GM11168 (cell line): ENCODE results near the gene PMPCA.

Source experiments
- in situ Hi-C: fragments of 300-500 bp; cut with MboI; formaldehyde crosslinking; loops from one replicate; pipeline ENCODE4 v1.12.0; 2022; ENCODE audit warnings: low sequenced_read_pairs; ENCODE audit not compliant: unreplicated experiment

PMPCA gene

DNA sequence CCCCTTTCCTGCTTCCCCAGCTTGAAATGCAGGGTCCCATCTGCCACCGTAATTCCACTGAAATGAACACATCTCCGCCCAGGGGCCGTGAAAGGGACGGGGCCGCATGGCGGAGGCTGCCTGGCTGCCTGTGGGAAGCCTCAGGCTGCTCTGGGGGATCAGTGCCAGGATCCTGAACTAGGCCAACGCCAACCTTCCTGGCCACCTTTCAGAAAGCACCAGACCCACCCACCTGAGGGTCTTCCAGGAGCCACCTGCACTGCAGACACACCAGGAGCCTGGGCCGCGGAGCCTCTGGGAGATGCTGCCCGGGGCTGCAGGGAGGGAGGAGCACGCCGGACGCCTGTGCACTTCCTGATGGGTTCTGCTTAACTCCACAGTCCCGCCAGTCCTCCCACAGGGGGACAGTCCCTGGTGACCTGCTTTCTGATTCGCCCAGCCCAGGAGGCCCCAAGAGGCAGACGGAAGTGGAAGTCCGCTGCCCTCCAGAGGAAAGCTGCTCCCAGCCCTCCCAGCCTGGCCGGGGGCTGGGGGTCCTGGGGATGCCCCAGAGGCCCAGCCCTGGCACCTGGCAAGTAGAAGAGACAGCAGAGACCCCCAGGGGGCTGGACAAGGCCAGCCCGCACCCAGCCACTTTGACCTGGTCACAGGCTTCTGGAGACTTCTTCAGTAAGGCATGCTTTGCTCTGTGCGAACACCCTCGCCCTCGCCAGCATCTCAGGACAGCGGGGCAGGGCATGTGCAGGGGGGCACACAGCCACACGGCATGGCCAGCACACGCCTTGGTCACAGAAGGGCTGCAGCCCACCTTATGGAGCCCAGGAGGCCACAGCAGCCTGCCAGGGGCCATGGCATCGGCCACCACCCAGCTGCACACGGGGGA, 36.9 kb upstream of the PMPCA start, which contains the start of gene CARD9:
Gene CARD9, minus strand, starts transcription at position 370 of the 883 bp plus-strand sequence. CDS start 1,591 bp downstream, outside the sequence.
- in situ Hi-C loops, result no loop called here

DNA sequence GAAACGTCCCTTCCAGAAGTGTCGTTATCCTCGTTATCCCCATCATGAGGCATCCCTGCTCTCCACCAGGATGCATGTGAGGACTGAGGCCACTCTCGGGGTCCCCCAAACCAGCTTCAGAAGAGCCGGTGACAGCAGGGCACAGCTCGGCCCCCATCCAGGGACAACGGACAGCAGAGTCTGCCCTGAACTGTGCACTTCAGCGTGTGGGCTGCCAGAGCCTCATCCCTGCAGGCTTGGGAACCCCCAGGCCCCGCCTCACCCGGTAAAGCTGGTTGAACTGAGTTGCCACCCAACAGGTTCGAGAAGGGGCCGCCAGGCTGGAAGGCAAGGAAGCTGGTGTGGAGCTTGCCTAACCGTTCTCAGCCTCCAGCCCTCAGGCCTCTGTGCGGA, 36.3 kb upstream of the PMPCA start:
- in situ Hi-C loops, result no loop called here

DNA sequence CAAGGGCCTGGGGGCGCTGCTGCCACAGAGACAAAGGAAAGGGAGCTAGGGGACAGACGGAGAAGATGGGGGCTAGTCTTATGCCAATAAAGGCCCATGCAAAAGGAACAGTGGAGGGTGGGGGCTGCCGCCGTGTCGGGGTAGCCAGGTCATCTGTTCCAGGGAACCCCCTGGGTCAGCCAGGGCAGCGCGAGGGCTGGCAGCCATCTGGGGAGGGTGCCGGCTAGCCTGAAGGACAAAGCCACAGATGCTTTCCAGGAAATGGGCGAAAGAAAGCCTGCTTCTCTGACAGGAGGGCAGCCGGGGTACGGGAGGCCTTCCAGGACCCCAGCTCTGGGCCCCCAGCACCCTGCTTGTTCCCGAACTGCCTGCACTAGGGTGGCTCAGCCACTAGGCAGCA, 35.4 kb upstream of the PMPCA start:
- in situ Hi-C loops, result no loop called here

DNA sequence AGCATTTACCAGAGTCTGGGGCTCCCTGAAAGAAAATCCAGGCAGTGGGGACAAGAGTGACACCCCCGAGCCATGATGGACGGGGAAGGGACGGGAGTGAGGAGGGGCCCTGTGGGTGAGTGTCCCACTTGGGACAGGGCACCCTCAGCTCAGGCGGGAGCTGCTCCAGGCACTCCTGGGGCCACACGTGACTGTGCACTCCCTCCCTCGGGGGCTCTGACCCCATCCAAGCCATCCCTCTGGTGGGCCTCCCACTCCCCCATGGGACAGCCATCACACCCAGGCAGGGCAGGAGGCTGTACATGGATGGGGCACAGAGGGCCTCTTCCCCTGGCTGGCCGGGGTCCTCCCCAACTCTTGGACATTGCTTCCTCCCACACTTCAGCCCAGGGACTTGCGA, 34.0 kb upstream of the PMPCA start:
- in situ Hi-C loops, result no loop called here

DNA sequence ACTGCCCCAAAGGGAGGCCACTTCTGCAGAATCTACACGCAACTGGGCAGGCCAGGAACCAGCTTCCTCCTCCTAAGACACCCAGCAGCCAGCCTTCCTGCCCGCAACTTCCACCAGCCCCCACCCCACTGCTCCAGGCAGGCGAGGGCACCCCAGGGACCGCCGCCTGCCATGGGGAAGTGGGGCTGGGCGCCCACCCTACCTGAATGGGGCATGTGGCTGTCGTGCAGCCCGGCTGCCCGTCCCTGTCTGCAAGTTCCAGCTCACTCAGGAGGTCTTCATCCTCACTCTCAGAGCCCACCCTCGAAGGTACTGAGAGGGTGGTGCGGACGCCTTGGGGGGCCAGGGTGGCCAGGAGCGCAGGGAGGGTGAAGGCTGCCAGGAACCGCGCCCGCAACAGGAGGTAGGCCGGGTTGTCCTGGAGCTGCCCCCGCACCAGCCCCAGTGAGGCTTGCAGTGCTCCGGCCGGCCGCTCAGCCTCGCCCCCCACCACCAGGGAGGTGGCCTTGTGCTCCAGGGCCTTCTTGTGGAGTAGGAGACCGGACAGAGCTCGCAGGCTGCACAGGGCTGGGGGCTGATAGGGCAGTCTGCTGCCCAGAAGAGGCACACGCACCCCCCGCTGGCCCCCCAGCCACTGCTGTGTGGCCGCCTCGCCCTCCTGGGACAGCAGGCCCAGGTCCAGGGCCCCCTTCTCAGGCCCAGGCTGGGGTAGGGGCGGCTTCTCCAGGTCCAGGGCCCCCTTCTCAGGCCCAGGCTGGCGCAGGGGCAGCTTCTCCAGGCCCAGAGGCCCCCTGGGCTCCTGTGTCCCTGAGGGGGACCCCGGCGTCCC, 32.9 kb upstream of the PMPCA start:
- in situ Hi-C loops, result no loop called here

DNA sequence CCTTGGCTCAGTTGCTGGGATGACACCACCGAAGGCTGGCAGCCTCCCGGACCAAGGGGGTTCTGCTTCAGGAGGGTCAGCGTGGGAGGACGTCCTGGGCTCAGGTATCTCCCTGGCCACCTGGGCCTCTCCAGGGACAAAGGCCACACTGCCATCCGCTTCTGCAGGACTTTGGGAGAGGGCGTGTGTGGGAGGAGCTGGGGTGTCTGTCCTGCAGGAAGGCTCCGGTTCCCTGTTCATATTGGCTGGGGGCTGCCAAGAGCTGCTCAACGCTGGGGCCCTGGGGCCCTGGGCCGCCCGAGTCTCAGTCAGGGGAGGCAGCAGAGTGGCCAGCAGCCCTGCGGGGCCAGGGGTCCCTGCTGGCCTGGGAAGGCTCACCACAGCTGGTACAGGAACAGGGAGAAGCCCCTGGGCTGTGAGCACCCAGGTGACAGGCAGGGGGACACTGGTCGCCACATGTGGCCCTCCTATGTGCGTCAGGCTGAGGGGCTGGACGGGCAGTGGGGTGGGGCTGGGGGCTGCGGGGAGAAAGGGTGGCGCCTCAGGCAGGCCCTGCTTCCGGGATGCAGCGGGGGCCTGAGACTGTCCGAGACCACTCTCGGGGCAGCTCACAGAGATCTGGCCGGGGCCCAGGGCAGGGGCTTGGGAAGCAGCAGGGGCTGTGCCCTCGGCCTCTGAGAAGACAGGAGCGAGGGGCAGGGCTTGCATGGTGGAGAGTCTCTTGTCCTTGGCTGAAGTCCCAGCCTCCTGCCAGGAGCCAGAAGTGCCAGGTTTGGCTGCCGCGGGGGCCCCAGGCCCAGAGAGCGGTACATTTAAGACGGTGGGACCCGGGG, 32.1 kb upstream of the PMPCA start:
- in situ Hi-C loops, result no loop called here

DNA sequence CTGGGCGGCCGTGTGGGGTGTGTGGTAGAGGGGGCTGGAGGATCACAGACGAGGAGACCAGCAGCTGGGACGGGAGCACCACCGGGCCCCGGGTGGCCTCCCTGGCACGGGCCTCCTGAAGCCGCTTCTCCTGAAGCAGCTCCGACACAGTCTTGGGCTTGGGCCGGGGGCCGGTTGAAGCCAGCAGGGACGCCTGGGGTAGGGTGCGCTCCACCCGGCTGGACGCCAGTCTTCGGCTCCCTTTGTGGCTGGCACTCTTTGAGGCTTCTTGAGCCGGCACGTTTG, 31.5 kb upstream of the PMPCA start:
- in situ Hi-C loops, result no loop called here

DNA sequence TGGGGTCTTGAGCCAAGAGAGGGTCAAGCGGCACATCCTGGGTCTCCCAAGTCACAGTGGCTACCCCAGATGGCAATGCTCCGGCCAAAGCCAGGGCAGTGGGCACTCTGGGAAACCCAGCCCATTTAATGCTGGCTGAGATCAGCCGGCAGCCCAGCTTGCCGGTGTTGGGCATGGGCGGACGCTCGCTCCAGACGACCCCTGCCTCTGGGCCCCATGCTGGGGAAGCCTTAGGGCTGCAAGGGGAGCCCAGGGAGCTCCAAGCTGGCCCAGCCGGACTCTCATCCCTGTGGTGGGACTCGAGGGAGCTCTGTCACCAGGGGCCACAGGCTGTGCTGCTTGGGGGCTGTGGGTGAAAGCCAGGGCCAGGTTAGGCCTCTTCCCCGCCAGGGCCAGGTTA, 31.1 kb upstream of the PMPCA start:
- in situ Hi-C loops, result no loop called here

DNA sequence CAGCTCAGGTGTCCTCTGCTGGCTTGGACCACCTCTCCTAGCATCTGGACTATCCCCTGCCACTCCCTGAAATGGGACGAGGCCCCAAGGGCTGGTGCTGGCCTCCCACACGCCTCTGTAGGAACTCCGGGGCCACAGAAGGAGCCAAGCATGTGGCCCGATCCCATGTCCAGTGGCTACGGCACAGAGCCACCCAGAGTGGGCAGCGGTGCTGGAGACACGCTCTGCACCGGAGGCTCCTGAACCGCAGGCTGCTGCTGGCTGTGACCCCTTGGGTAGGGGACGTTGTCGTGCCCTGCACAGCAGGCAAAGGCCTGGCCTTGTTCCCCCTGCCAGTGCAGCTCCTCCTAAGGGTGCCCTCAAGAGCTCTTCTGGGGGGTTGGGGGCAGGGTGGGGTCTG, 30.6 kb upstream of the PMPCA start:
- in situ Hi-C loops, result no loop called here

DNA sequence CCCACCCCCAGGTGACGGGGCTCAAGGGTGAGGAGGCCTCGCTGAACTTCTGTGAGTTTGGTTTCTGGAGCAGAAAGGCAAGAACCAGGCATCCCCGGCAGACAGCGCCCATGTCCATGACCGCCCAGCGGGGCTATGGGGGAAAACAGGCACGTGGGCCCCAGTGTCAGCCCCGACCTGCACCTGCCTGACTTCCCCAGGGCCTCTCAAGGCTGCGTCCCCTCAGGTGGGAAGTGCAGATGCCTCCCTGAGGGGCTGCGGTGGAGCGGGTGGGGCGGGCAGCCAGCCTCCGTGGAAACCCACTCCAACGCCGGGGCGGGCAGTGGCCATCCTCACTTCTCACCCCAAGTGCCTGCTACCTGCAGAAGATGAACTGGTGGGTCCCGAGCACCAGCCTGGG, 30.1 kb upstream of the PMPCA start:
- in situ Hi-C loops, result no loop called here

DNA sequence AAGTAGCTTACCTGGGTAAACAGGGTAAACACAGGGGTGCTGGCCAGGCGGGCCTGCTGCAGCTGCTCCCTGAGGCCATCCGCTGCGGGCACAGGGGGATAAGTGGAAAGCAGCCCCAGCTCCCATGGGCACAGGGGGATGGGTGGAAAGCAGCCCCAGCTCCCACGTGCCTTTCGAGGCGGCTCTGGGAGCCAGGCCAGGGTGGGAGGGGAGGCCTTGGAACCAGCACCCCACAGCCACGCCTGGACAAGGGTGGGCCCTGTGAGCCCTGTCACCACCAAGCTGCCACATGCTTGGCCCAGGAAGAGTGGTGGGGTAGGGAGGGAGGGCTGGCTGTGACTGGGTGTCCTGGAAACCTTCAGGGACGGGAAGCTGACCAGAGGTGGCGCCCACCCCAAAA, 29.1 kb upstream of the PMPCA start:
- in situ Hi-C loops, result no loop called here

DNA sequence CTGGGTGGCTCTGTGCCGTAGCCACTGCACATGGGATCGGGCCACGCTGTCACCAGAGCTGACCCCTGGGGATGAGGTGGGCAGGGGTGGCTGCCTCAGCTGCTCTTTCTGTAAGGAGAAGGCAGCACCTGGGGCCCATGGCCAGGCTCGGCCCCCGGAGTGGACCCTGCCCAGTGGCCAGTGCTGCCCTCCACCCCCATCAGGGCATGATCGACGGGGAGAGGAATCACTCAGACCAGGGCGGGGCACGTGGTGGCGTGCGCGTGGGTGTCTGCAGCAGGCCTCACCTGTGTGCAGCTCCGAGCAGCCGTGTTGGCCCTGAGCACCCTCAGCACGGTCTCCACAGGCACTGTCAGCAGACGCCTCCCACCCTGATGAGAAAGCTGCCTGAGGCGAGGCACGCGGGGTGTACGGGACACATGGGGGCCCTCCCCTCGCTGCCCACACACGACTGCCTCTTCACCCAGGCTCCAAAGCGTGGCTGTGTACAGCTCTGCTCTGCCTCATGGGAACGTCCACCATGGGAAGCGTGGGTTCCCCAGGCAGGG, 28.4 kb upstream of the PMPCA start:
- in situ Hi-C loops, result no loop called here

DNA sequence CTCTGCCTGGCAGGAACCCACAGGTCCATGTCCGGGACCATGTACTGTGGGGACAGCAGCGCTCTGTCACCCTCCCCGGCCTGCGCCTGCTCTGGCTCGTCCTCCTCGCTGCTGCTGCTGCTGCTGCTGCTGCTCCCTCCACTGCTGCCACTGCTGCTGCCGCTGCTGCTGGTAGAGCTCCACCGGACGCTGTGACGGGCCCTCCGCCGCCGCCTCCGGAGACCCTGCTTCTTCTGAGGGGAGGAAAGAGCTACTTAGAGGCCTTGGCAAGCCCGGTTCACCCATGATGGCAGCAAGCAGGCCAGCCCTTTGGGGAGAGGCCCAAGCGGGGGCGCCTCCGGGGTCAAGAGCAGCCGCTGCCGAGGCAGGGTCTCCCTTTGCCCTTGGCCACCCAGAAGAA, 27.0 kb upstream of the PMPCA start:
- in situ Hi-C loops, result no loop called here

DNA sequence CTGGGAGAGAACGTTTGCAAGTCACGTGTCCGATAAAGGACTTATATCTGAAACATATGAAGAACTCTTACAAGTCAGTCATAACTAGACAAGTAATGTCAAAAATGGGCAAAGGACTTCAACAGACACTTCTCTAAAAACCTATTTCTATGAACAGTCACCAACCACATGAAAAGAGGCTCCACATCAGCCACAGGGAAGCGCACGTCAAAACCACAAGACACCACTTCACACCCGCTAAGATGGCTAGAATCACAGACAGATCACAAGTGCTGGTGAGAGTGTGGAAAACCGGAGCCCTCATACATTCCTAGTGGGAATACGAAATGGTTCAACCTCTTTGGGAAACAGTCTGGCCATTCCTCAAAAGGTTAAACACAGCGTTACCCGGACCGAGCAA, 25.4 kb upstream of the PMPCA start:
- in situ Hi-C loops, result no loop called here

DNA sequence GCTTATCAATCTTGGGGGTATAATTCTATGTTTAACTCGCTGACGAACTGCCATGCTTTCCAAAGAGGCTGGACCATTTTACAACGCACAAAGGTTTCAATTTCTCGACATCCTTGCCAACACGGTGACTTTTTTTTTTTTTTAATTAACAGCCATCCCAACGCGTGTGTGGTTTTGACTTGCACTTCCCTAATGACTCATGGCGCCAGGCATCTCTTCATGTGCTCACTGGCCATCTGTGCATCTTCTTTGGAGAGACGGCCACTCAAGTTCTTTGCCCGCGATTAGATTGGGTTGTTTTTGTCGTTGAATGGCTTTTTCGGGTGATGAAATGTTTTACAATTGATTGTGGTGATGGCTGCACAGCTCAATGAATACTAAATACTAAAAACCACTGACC, 24.4 kb upstream of the PMPCA start:
- in situ Hi-C loops, result no loop called here

DNA sequence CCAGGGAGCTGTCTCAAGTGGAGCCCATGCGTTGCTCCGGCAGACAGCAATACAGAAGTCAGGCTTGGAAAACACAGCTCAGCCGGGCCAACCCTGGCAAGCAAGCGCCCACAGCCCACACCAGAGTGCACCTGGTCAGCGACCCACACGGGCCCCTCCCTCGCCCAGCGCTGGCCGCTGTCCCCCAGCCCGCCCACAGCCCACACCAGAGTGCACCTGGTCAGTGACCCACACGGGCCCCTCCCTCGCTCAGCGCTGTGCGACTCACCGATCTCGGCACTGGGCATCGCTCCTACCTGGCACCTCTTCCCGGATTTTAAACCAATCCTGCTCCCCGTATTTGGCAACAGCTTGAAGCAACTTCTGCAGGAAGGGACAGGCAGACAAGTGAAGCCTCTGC, 23.2 kb upstream of the PMPCA start:
- in situ Hi-C loops, result no loop called here

DNA sequence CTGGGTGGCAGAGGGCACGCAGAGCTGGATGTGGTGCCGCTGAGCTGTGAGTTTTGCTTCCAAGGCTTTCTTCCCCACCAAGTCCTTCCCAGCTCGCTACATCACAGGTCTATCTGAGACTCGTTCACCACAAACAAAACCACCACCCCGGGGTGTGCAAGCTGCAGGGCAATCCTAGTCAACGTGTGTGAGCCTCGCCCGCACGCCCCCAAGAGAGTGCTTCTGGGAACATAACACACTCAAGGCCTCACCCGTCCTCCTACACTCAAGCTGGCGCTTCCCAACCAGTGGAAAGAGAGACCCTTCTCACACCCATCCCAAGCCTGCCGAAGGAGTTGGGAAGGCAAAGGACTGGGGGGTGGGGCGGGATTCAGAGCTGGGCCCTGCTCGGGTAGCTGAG, 21.1 kb upstream of the PMPCA start:
- in situ Hi-C loops, result no loop called here

DNA sequence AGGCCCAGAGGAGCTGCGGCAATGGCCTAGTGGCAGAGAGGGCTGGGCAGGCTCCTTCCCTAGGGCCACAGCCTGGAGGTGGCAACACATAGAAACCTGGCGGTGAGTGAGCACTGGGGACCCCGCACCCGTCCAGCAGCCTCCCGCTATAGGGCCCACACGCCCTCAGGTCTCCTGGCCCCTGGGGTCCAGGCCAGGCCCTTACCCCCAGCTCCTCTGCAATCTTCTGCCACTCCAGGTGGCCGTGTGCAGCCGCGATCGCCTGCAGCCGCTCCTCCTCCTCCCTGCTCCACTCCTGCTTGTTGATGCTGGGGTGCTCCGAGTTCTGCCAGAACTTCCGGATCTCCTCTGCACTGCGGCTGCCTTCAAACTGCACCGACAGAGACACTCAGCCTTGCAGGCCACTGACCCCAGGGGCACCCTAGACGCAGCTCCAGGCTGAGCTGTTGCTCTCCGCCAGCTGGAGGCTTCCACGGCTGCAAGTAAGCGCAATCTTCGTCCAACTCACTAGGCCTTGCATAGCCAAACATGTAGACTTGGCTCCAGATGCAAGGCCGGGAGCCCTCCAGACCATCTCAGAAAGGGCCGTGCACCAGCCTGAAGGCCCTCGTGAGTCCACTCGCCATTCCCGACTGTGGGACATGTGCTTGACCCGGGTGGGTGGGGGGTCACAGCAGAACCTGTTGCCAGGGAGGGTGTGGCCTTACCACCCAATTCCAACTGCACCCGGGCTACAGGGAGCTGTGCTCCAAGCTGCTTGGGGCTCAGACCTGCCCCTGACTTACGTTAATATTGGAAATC, 18.5 kb upstream of the PMPCA start:
- in situ Hi-C loops, result no loop called here

DNA sequence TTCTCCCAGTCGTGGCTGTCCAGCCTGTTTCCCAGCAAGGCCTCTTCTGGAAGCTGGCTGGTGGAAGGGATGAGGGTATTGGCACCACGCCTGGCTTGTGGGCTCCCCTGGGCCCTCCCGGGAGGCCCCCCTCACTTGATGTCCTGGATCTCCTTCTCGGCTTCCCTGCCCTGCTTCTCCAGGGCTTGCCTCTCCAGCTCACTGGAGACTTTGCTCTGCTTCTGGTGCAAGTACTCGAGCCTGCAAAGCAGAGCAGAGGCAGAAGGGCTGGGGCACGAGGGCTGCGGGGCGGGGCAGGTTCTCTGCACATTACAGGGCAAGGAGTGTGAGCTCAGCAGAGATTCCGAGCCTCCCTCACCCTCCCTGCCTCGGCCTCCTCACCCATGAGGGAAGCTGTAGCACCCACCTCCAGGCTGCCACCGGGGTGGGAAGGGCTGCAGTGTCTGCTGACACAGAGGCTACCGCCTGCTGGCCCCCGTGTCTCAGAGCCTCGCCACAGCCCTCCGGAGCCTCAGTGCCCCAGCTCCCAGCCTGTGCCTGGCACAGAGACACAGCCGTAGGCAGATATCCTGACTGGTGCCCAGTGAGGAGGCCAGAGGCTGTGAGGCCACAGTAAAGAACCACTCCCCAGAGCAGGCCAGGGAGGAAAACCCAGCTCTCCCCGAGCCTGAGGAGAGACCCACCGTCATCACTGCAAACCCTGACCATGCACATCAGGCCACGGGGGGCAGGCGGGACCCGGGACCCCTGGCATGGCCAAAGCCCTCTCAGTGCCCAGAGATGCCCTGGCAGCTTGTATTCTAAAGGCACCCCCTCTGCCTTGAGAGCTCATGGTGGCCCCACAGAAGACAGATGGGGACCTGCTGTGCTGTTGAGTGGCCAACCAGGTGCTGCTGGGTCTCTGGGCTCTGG, 17.7 kb upstream of the PMPCA start:
- in situ Hi-C loops, result no loop called here
